GM23338 (cell line): ENCODE results near the gene KLF2. TPM values are rescaled to one million over a fixed set of nuclear protein-coding genes. Genes with fewer than 3 reads are reported as not detected.
A peak's percentile ranks its signal among the peaks of the same experiment; 100 is the strongest.

Experiments used
- ATAC-seq: fragments of 200-7000 bp; cut with Tn5 transposase; 3 replicates; pipeline ENCODE4 v1.9.1; 2020
- DNase-seq: peaks from one replicate; pipeline ENCODE4 v3.0.0-alpha.2; 2015; ENCODE audit warnings: low spot score
- H2AFZ ChIP-seq: fragments of 200-600 bp; sonication (generic); 2 replicates; pipeline ENCODE4 v1.8.0; 2016; ENCODE audit warnings: antibody characterized with exemption, mild to moderate bottlenecking, moderate library complexity
- H3F3A ChIP-seq: fragments of 200-600 bp; sonication (generic); replicated peaks from 2 replicates; pipeline ENCODE4 v1.8.0; 2017; ENCODE audit warnings: antibody characterized with exemption, mixed run types, low read depth
- H3K27ac ChIP-seq: fragments of 200-600 bp; sonication (generic); 2 replicates; pipeline ENCODE4 v1.6.1; 2016; ENCODE audit warnings: low read depth
- H3K27me3 ChIP-seq: fragments of 200-600 bp; sonication (generic); 2 replicates; pipeline ENCODE4 v1.8.0; 2016; ENCODE audit warnings: mild to moderate bottlenecking, mixed run types, moderate library complexity; ENCODE audit not compliant: insufficient read depth
- H3K36me3 ChIP-seq: fragments of 200-600 bp; sonication (generic); 2 replicates; pipeline ENCODE4 v1.8.0; 2016; ENCODE audit warnings: mild to moderate bottlenecking; ENCODE audit not compliant: insufficient read depth
- H3K4me1 ChIP-seq: fragments of 200-600 bp; sonication (generic); 2 replicates; pipeline ENCODE4 v1.8.0; 2016; ENCODE audit warnings: mild to moderate bottlenecking, moderate library complexity; ENCODE audit not compliant: insufficient read depth
- H3K4me2 ChIP-seq: fragments of 200-600 bp; sonication (generic); 2 replicates; pipeline ENCODE4 v1.7.1; 2017; ENCODE audit warnings: mixed run types
- H3K4me3 ChIP-seq: fragments of 200-600 bp; sonication (generic); 2 replicates; pipeline ENCODE4 v1.6.1; 2016; ENCODE audit warnings: mixed run types
- H3K79me2 ChIP-seq: fragments of 200-600 bp; sonication (generic); replicated peaks from 2 replicates; pipeline ENCODE4 v1.8.0; 2017; ENCODE audit warnings: mild to moderate bottlenecking; ENCODE audit not compliant: insufficient read depth
- H3K9me2 ChIP-seq: fragments of 200-600 bp; sonication (generic); 2 replicates; pipeline ENCODE4 v1.8.0; 2017; ENCODE audit not compliant: insufficient read depth
- H4K20me1 ChIP-seq: fragments of 200-600 bp; sonication (generic); replicated peaks from 2 replicates; pipeline ENCODE4 v1.8.0; 2017; ENCODE audit warnings: mild to moderate bottlenecking; ENCODE audit not compliant: insufficient read depth
- H3K27ac Mint-ChIP-seq: 2 replicates; pipeline ENCODE4 v1.8.0; 2020; ENCODE audit warnings: inconsistent platforms, mild to moderate bottlenecking, moderate library complexity, mixed read lengths
- H3K27me3 Mint-ChIP-seq: 3 replicates; pipeline ENCODE4 v1.8.0; 2022; ENCODE audit warnings: low read depth, mild to moderate bottlenecking, moderate library complexity, mixed read lengths, inconsistent platforms; ENCODE audit not compliant: insufficient read depth, poor library complexity
- H3K36me3 Mint-ChIP-seq: 3 replicates; pipeline ENCODE4 v1.8.0; 2021; ENCODE audit warnings: low read depth, mild to moderate bottlenecking, inconsistent platforms, moderate library complexity, mixed read lengths
- H3K4me1 Mint-ChIP-seq: 3 replicates; pipeline ENCODE4 v1.8.0; 2020; ENCODE audit warnings: mild to moderate bottlenecking, inconsistent platforms, mixed read lengths
- H3K4me3 Mint-ChIP-seq: 3 replicates; pipeline ENCODE4 v1.8.0; 2021; ENCODE audit warnings: moderate library complexity, mild to moderate bottlenecking, inconsistent platforms, mixed read lengths
- H3K9me3 Mint-ChIP-seq: 3 replicates; pipeline ENCODE4 v1.8.0; 2020; ENCODE audit warnings: moderate library complexity, mild to moderate bottlenecking, inconsistent platforms, mixed read lengths
- EZH2phosphoT487 ChIP-seq: fragments of 200-600 bp; sonication (generic); IDR thresholded peaks from one replicate; pipeline ENCODE4 v1.8.1; 2018; ENCODE audit warnings: antibody characterized with exemption; ENCODE audit not compliant: unreplicated experiment
- NANOG ChIP-seq: IDR thresholded peaks from 2 replicates; pipeline ENCODE4 v1.6.1; 2016; ENCODE audit warnings: antibody characterized with exemption, borderline replicate concordance
- POLR2AphosphoS5 ChIP-seq: IDR thresholded peaks from 2 replicates; pipeline ENCODE4 v1.6.1; 2016; ENCODE audit warnings: antibody characterized with exemption, low read depth
- STAT1 ChIP-seq: IDR thresholded peaks from one replicate; pipeline ENCODE4 v1.6.1; 2016; ENCODE audit warnings: antibody characterized with exemption; ENCODE audit not compliant: unreplicated experiment
- ZNF114 ChIP-seq: fragments of 250-450 bp; sonication (Bioruptor Pico); IDR thresholded peaks from 2 replicates; pipeline ENCODE4 v1.5.0; 2020; ENCODE audit warnings: mild to moderate bottlenecking, moderate library complexity
- polyA plus RNA-seq: library from polyadenylated mRNA; unstranded; fragments of >200 nt; fragmentation: Nextera tagmentation; extraction: Ambion mirVana; gene quantifications from 2 replicates; pipeline ENCODE4 v1.2.1, GENCODE V29; 2016
- total RNA-seq: library from RNA; depleted of rRNA; stranded (reverse); fragments of >200 nt; shearing (Covaris generic); gene quantifications from 2 replicates; pipeline ENCODE4 v1.2.3, GENCODE V29; 2014
- TF ChIP-seq, protein P1 (sequence below): IDR thresholded peaks from one replicate; pipeline ENCODE4 v1.6.1; 2018; ENCODE audit warnings: antibody characterized with exemption; ENCODE audit not compliant: unreplicated experiment
- TF ChIP-seq, protein P2 (sequence below): fragments of 250-450 bp; sonication (Bioruptor Pico); IDR thresholded peaks from 2 replicates; pipeline ENCODE4 v1.5.0; 2020; ENCODE audit warnings: mild to moderate bottlenecking, moderate library complexity

The KLF2 gene
- total and polyA plus RNA-seq, 2 experiments from 2014 or later, result 0.90 TPM; not detected in 1

DNA sequence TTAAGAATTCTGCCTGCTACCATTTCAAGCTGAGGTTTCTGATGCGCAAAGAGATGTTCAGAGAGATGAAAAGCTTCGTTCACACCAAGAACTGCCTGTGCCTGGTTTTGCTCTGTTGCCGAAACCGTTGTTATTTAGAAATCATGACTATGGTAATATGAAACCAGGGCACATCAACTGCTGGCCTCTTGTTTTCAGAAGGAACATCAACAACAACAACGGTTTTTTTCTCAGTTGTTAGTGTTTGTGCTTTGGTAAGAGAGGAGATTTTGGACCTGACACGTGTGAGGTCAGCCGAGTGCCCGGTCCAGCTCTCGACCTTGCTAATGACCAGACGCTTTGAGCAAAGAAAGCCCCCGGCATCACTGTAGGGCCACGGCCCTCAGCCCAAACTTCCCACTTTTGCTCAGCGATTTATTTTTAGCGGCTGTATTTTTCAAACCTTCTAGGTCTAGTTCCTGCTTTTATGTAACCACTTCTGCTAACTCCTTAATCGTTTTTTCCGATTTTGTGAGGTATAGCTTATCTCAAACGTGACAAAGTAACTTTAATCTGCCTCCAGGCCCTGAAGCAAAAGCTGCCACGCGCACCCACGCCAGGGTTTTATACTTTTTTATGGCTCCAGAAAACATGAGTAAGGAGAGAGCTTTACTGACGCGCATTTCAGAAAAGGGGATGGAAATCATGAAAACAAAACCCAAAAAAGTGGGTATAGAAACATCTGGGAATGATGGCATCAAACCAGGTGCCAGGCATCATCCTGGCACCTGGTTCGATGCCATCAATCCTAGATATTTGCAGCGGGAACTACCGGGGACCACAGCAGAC, 42.0 kb downstream of the KLF2 start (continued):
- TF ChIP-seq, protein P1, sequence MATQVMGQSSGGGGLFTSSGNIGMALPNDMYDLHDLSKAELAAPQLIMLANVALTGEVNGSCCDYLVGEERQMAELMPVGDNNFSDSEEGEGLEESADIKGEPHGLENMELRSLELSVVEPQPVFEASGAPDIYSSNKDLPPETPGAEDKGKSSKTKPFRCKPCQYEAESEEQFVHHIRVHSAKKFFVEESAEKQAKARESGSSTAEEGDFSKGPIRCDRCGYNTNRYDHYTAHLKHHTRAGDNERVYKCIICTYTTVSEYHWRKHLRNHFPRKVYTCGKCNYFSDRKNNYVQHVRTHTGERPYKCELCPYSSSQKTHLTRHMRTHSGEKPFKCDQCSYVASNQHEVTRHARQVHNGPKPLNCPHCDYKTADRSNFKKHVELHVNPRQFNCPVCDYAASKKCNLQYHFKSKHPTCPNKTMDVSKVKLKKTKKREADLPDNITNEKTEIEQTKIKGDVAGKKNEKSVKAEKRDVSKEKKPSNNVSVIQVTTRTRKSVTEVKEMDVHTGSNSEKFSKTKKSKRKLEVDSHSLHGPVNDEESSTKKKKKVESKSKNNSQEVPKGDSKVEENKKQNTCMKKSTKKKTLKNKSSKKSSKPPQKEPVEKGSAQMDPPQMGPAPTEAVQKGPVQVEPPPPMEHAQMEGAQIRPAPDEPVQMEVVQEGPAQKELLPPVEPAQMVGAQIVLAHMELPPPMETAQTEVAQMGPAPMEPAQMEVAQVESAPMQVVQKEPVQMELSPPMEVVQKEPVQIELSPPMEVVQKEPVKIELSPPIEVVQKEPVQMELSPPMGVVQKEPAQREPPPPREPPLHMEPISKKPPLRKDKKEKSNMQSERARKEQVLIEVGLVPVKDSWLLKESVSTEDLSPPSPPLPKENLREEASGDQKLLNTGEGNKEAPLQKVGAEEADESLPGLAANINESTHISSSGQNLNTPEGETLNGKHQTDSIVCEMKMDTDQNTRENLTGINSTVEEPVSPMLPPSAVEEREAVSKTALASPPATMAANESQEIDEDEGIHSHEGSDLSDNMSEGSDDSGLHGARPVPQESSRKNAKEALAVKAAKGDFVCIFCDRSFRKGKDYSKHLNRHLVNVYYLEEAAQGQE, result no peak
- no peak for TF ChIP-seq EZH2phosphoT487

DNA sequence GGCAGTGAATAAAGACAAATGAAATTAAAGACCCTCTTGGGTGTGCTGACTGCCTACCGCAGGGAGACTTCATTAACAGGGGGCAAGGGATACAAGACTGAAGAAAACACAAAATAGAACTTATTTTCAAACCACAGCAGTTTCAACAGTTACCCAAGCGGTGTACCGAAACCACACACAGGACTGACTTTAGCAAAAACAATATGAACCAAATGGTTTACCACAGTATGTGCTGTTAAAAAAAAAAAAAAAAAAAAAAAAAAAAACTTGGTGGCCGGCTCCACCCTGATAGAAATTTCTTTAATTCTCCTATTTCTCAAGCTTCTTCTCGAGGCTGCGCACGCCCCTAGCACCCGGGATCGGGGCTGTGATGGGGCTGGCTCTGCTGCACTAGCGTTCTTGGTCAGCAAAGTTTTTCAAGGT, 42.6 kb downstream of the KLF2 start:
- no peak for ATAC-seq

More for the DNA sequence above, 42.6 kb downstream of the KLF2 start:
- no peak overlapping the region for H2AFZ ChIP-seq
- H3K36me3 ChIP-seq, result no peaks in the 10 kb centered on the region
- no peak overlapping the region for H3K27ac ChIP-seq
- peak overlapping the region; percentile 23; the same call in 1 of the 2 replicates for H3K4me2 ChIP-seq
- no peak overlapping the region for H3K4me3 Mint-ChIP-seq
- peaks cover 2% of the 10 kb centered on the region; the same call in 1 of the 3 replicates for H3K36me3 Mint-ChIP-seq
- H3K9me3 Mint-ChIP-seq, result no peaks in the 10 kb centered on the region
- H3K27me3 ChIP-seq, result no peaks in the 10 kb centered on the region
- no peaks in the 10 kb centered on the region; the same call in 1 of the 2 replicates for H4K20me1 ChIP-seq
- no peaks in the 10 kb centered on the region for H3K9me2 ChIP-seq
- peaks cover 39% of the 10 kb centered on the region for H3K4me1 Mint-ChIP-seq
- H3K4me3 ChIP-seq, result no peak overlapping the region
- H3K4me1 ChIP-seq, result peaks cover 8% of the 10 kb centered on the region; the same call in 1 of the 2 replicates
- peaks cover 16% of the 10 kb centered on the region for H3K27me3 Mint-ChIP-seq
- 0 out of 2 replicates have a peak overlapping the region, but pooled peaks have one; percentile 31 for H3K27ac Mint-ChIP-seq
- DNase-seq, result no peak
- H3F3A ChIP-seq, result 0 out of 2 replicates have a peak, but pooled peaks cover 3% of the 10 kb centered on the region
- no peaks in the 10 kb centered on the region for H3K79me2 ChIP-seq
- TF ChIP-seq POLR2AphosphoS5 (no peak), NANOG (no peak), ZNF114 (CRISPR knock-in tag) (no peak), EZH2phosphoT487 (no peak), STAT1 (no peak)
- TF ChIP-seq, protein P2, sequence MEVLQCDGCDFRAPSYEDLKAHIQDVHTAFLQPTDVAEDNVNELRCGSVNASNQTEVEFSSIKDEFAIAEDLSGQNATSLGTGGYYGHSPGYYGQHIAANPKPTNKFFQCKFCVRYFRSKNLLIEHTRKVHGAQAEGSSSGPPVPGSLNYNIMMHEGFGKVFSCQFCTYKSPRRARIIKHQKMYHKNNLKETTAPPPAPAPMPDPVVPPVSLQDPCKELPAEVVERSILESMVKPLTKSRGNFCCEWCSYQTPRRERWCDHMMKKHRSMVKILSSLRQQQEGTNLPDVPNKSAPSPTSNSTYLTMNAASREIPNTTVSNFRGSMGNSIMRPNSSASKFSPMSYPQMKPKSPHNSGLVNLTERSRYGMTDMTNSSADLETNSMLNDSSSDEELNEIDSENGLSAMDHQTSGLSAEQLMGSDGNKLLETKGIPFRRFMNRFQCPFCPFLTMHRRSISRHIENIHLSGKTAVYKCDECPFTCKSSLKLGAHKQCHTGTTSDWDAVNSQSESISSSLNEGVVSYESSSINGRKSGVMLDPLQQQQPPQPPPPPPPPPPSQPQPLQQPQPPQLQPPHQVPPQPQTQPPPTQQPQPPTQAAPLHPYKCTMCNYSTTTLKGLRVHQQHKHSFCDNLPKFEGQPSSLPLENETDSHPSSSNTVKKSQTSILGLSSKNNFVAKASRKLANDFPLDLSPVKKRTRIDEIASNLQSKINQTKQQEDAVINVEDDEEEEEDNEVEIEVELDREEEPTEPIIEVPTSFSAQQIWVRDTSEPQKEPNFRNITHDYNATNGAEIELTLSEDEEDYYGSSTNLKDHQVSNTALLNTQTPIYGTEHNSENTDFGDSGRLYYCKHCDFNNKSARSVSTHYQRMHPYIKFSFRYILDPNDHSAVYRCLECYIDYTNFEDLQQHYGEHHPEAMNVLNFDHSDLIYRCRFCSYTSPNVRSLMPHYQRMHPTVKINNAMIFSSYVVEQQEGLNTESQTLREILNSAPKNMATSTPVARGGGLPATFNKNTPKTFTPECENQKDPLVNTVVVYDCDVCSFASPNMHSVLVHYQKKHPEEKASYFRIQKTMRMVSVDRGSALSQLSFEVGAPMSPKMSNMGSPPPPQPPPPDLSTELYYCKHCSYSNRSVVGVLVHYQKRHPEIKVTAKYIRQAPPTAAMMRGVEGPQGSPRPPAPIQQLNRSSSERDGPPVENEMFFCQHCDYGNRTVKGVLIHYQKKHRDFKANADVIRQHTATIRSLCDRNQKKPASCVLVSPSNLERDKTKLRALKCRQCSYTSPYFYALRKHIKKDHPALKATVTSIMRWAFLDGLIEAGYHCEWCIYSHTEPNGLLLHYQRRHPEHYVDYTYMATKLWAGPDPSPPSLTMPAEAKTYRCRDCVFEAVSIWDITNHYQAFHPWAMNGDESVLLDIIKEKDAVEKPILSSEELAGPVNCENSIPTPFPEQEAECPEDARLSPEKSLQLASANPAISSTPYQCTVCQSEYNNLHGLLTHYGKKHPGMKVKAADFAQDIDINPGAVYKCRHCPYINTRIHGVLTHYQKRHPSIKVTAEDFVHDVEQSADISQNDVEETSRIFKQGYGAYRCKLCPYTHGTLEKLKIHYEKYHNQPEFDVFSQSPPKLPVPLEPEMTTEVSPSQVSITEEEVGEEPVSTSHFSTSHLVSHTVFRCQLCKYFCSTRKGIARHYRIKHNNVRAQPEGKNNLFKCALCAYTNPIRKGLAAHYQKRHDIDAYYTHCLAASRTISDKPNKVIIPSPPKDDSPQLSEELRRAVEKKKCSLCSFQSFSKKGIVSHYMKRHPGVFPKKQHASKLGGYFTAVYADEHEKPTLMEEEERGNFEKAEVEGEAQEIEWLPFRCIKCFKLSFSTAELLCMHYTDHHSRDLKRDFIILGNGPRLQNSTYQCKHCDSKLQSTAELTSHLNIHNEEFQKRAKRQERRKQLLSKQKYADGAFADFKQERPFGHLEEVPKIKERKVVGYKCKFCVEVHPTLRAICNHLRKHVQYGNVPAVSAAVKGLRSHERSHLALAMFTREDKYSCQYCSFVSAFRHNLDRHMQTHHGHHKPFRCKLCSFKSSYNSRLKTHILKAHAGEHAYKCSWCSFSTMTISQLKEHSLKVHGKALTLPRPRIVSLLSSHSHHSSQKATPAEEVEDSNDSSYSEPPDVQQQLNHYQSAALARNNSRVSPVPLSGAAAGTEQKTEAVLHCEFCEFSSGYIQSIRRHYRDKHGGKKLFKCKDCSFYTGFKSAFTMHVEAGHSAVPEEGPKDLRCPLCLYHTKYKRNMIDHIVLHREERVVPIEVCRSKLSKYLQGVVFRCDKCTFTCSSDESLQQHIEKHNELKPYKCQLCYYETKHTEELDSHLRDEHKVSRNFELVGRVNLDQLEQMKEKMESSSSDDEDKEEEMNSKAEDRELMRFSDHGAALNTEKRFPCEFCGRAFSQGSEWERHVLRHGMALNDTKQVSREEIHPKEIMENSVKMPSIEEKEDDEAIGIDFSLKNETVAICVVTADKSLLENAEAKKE (CRISPR knock-in tag), result no peak
